Muscle layer of duodenum (tissue), 2 donors: ENCODE results near the gene ZFHX3.

ENCODE experiments used
- H3K27ac ChIP-seq: one replicate; pipeline ENCODE4 v1.7.0; 2013; ENCODE audit warnings: mild to moderate bottlenecking, low read length
- H3K27me3 ChIP-seq: one replicate; pipeline ENCODE4 v1.7.0; 2013; ENCODE audit warnings: low read depth, mild to moderate bottlenecking, control low read depth, low read length
- H3K36me3 ChIP-seq, 2 donors: one replicate each; pipeline ENCODE4 v1.7.0; 2013; ENCODE audit warnings: low read length in 2 of 2, control low read depth in 1 of 2, mild to moderate bottlenecking in 1 of 2; ENCODE audit not compliant: insufficient read depth in 2 of 2, control insufficient read depth in 1 of 2
- H3K4me1 ChIP-seq, 2 donors: one replicate each; pipeline ENCODE4 v1.7.0; 2013; ENCODE audit warnings: low read length in 2 of 2, mild to moderate bottlenecking in 2 of 2, control low read depth in 1 of 2, moderate library complexity in 1 of 2; ENCODE audit not compliant: insufficient read depth in 2 of 2, control insufficient read depth in 1 of 2
- H3K4me3 ChIP-seq, 2 donors: one replicate each; pipeline ENCODE4 v1.7.0; 2013; ENCODE audit warnings: low read length in 2 of 2, low read depth in 1 of 2, mild to moderate bottlenecking in 1 of 2
- H3K9me3 ChIP-seq, 2 donors: one replicate each; pipeline ENCODE4 v1.7.0; 2013; ENCODE audit warnings: low read length in 2 of 2, control low read depth in 1 of 2, mild to moderate bottlenecking in 1 of 2; ENCODE audit not compliant: control insufficient read depth in 1 of 2
- donor health status: healthy.

The ZFHX3 gene

DNA sequence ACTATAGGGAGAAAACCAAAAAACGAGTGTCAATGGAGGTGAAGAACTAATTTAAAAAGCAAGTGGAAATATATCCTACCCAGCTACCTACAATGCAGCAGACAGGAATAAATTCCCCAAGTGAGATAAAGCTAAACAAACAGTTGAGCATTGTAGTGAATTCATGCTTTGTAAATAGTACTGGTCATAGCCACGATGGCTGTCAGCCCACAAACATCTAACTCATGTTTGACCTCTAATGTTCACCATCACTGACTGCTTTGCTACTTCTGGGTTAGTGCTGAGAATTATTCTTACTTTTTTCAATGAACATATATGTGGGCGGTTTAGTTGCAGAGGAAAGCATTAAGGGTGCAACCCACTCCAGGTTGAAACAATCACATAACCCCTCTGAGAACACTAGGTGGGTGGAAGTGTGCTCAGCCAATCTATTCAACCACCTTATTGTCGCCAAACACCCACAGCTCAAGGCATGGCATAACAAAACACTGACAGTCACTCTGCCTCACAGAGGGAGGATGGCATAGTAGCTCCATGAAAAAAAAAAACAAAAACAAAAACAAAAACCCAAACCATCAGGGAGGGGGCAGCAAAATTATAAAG is 264.1 kb downstream of the ZFHX3 start:
- Histone ChIP-seq H3K36me3 (peaks cover 0 to 7% of the 10 kb centered on the region in 2 donors), H3K27ac (no peak overlapping the region), H3K9me3 (no peaks in the 10 kb centered on the region), H3K27me3 (no peaks in the 10 kb centered on the region), H3K4me1 (peaks cover 0 to 8% of the 10 kb centered on the region in 2 donors), H3K4me3 (no peak overlapping the region)

GRCh38 chr16:72769876-72770275 is 278.1 kb downstream of the ZFHX3 start:
- Histone ChIP-seq H3K4me3 (no peak overlapping the region), H3K36me3 (no peaks in the 10 kb centered on the region), H3K9me3 (no peaks in the 10 kb centered on the region), H3K27ac (no peak overlapping the region), H3K4me1 (no peaks in the 10 kb centered on the region), H3K27me3 (no peaks in the 10 kb centered on the region)

DNA sequence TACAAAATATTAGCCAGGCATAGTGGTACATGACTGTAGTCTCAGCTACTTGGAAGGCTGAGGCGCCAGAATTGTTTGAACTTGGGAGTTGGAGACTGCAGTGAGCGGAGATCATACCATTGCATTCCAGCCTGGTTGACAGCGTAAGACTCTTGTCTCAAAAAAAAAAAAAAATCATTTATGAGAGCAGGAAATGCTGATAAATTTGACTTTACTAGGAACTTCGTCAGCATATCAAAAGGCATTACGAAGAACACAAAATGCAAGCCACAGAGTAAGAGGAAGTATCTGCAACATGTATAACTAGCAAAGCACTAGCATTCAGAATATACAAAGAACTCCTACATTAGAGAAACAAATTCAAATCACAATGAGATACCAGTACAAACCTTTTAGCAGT is 279.3 kb downstream of the ZFHX3 start:
- H3K36me3 ChIP-seq, result no peaks in the 10 kb centered on the region

GRCh38 chr16:72766506-72766905 is 281.4 kb downstream of the ZFHX3 start:
- no peaks in the 10 kb centered on the region for H3K27me3 ChIP-seq

More for the DNA sequence above, 279.3 kb downstream of the ZFHX3 start:
- Histone ChIP-seq H3K27ac (no peak overlapping the region), H3K4me1 (peaks cover 0 to 3% of the 10 kb centered on the region in 2 donors), H3K27me3 (no peaks in the 10 kb centered on the region), H3K9me3 (no peaks in the 10 kb centered on the region), H3K4me3 (no peak overlapping the region)

DNA sequence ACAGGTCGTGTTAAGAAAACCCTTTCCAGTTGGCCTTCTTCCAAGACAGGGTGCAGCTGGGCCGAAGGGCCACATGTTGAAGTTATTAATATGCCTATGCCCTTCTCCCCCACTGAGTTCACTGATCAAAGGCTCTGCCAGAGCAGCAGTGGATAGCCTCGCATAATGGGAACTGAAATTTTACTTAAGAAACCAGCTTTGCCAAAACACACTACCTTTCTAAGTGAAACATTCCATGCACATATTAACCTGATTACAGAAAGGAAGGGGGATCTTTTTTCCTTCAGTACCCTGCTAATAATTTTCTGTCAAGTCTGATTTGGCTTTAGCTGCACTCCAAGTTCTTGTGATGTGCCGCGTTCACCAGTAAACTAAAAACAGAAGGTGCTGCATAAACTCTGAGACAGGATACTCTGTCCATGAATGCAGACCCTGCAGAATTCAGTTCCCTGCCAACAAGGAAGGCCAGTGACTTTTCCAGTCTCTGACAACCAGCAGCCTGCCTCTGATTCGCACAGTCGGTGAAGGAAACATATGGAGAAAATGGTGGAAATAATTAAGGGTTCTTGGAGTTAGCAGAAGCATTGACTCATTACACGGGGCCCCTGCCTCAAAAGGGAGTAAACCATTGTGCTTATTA is 283.8 kb downstream of the ZFHX3 start:
- no peaks in the 10 kb centered on the region for H3K36me3 ChIP-seq
- H3K27me3 ChIP-seq, result no peaks in the 10 kb centered on the region
- peaks cover 0 to 3% of the 10 kb centered on the region in 2 donors for H3K4me1 ChIP-seq
- H3K9me3 ChIP-seq, result peaks cover 0 to 3% of the 10 kb centered on the region in 2 donors
- H3K27ac ChIP-seq, result no peak overlapping the region
- H3K4me3 ChIP-seq, result no peak overlapping the region

More at GRCh38 chr16:72766506-72766905, 281.4 kb downstream of the ZFHX3 start:
- H3K27ac ChIP-seq, result no peak overlapping the region
- H3K4me3 ChIP-seq, result no peak overlapping the region
- no peaks in the 10 kb centered on the region for H3K9me3 ChIP-seq
- H3K4me1 ChIP-seq, result peaks cover 0 to 3% of the 10 kb centered on the region in 2 donors
- H3K36me3 ChIP-seq, result no peaks in the 10 kb centered on the region

DNA sequence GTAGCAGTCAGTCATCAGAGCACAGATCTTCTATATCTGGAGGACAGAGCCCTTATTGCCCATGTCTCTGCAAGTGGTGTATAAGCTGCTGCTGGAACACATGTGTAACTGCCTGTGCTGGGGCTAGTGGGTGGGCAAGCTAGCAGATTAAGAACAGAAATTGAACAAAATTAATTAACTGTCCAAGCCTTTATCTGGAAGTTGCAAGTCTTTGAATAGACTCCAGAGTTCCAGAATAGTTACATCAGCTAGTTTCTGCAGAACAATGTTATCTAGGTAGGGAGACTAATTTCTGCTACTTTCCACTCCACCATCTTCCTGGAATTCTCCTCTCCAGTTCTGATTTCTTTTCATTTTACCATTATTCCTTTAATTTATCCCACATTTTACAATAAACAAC is 287.3 kb downstream of the ZFHX3 start:
- Histone ChIP-seq H3K36me3 (no peaks in the 10 kb centered on the region), H3K27ac (no peak overlapping the region), H3K4me1 (peaks cover 0 to 3% of the 10 kb centered on the region in 2 donors), H3K27me3 (no peaks in the 10 kb centered on the region), H3K9me3 (peaks cover 6 to 13% of the 10 kb centered on the region in 2 donors), H3K4me3 (no peak overlapping the region)

DNA sequence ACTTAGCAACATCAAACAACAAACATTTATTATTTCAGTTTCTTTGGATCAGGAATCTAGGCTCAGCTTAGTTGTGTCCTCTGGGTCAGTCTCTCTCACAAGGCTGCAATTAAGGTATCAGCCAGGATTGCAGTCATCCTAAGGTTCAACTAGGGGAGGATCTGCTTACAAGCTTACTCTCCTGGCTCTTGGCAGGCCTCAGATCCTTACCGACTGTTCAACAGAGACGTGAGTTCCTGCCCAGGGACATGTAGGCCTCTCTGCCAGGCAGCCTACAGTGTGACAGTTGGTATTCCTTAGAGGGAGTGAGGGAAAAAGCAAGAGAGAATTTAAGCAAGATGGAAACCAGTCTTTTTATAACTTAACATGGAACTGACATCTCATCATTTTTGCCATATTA is 294.0 kb downstream of the ZFHX3 start:
- H3K9me3 ChIP-seq, result peaks cover 6 to 8% of the 10 kb centered on the region in 2 donors
- no peak overlapping the region for H3K27ac ChIP-seq
- no peaks in the 10 kb centered on the region for H3K27me3 ChIP-seq
- no peaks in the 10 kb centered on the region for H3K4me1 ChIP-seq
- H3K36me3 ChIP-seq, result no peaks in the 10 kb centered on the region
- H3K4me3 ChIP-seq, result no peak overlapping the region

DNA sequence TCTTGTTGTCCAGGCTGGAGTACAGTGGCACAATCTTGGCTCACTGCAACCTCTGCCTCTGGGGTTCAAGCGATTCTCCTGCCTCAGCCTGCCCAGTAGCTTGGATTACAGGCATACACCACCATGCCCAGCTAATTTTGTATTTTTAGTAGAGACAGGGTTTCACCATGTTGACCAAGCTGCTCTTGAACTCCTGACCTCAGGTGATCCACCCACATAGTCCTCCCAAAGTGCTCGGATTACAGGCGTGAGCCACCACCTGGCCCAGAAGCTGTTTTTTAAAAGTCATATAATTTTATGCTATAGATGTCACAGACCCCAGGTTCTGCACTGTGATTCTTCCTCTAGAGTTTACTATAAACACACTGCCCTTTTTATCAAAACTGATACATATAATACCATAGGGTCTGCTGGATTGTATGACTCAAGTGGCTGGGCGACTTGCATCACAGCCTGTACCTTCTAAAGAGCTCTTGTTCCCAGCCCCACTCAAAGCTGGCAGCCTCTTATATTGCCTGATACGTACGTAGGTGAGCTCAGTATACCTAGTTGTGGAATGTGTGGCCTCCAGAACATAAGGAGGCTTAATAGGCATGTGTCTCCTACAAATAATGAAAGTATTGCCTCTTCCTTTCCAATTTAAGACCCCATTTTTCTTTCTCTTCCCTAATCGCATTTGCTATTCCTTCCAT is 295.8 kb downstream of the ZFHX3 start:
- no peaks in the 10 kb centered on the region for H3K27me3 ChIP-seq
- H3K4me3 ChIP-seq, result no peak overlapping the region
- H3K27ac ChIP-seq, result no peak overlapping the region
- H3K4me1 ChIP-seq, result no peaks in the 10 kb centered on the region
- peaks cover 0 to 2% of the 10 kb centered on the region in 2 donors for H3K9me3 ChIP-seq
- no peaks in the 10 kb centered on the region for H3K36me3 ChIP-seq

- H3K27me3 ChIP-seq, result no peaks in the 10 kb centered on the region
- H3K36me3 ChIP-seq, result no peaks in the 10 kb centered on the region
- H3K9me3 ChIP-seq, result no peaks in the 10 kb centered on the region
- H3K4me1 ChIP-seq, result no peaks in the 10 kb centered on the region
- H3K27ac ChIP-seq, result no peak overlapping the region
- no peak overlapping the region for H3K4me3 ChIP-seq
These were observed 296.9 kb downstream of the ZFHX3 start for GRCh38 chr16:72751076-72751475.

GRCh38 chr16:72749091-72749490 is 298.8 kb downstream of the ZFHX3 start:
- no peaks in the 10 kb centered on the region for H3K4me1 ChIP-seq
- no peaks in the 10 kb centered on the region for H3K9me3 ChIP-seq
- no peak overlapping the region for H3K27ac ChIP-seq
- H3K27me3 ChIP-seq, result no peaks in the 10 kb centered on the region
- H3K36me3 ChIP-seq, result no peaks in the 10 kb centered on the region
- no peak overlapping the region for H3K4me3 ChIP-seq

DNA sequence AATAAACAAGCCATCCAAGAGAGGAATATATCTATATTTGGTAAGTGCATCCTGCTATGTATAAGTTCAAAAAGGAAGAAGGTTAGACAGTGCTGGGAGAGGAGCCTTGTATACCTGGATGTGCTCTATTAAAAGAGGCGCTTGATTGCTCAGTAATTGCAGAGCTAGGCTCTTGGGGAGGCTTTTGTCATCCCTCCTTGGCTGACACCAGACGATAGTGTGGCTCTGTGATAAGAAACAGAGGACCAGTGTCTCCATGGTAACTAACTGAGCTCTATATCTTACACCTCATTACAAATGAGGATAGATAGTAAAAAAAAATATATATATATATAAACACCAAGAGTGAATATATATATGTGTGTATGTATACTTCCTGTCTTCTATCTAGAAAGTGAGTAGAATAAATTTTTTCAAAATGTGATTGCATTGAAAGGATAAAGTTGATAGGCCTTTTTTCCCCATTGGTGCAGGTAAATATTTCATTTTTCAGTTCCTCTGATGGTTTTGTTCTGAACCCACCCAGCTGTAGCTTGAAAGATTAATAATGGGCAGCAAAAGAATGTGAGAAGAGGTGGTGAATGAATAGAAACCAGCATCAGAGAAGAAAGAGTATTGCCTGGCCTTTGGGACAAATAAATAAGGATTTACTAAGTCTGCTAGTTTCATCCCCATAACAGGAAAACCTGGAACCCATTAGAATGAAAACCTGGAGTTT is 303.7 kb downstream of the ZFHX3 start:
- Histone ChIP-seq H3K36me3 (no peaks in the 10 kb centered on the region), H3K9me3 (no peaks in the 10 kb centered on the region), H3K27me3 (no peaks in the 10 kb centered on the region), H3K27ac (no peak overlapping the region), H3K4me3 (no peak overlapping the region), H3K4me1 (no peaks in the 10 kb centered on the region)
